ENCODE results near the gene RBM42. TPM values are rescaled to one million over a fixed set of nuclear protein-coding genes. Genes with fewer than 3 reads are reported as not detected.

RBM42 gene
- polyA plus RNA-seq, 2 of the 4 experiments (the other 2 are of a cell fraction) = 80.4 to 128 TPM

- Histone ChIP-seq H3K9me3 (peaks cover 11% of the 10 kb centered on the region), H3K4me1 (peaks cover 9% of the 10 kb centered on the region; the same call in 2 of the 3 replicates), H3K4me3 (peak within 1 kb of the TSS; percentile 75), H3K4me2 (peak within 1 kb of the TSS; percentile 92), H3K27ac (peak within 1 kb of the TSS; percentile 72 to 87)
- CTCF ChIA-PET = interaction anchor here (0.6 to 9.4 kb wide), 18 partner anchors 9 to 520 kb away, joined by 3 to 55 read pairs (median 4); no protein-coding TSS in a partner anchor
- ATAC-seq (peak; percentile 92 to 96), FAIRE-seq (peak; percentile 99), DNase-seq (ENCODE audit: low read depth in 1 of 2, low spot score in 1 of 2) (peak; percentile 98 to 99)
- WGBS (ENCODE audit: missing lambda C conversion rate) = 1% methylated on average over 47 of the region's 47 CpGs
- POLR2A ChIA-PET = interaction anchor here (0.7 to 1.8 kb wide), 9 partner anchors 10 to 128 kb away, joined by 3 to 9 read pairs (median 3); partner anchors contain the start of gene COX6B1
- TF ChIP-seq MAX (IDR thresholded peaks at IDR 0.05) (peak; percentile 97), REST (IDR thresholded peaks at IDR 0.05) (peak; percentile 32; the same call in 1 of the 2 replicates), FOSL2 (IDR thresholded peaks at IDR 0.05) (no peak), FOSL2 (CRISPR knock-in tag; IDR thresholded peaks at IDR 0.05) (peak; percentile 99), PHF8 (IDR thresholded peaks at IDR 0.05; ENCODE audit: borderline replicate concordance, low read depth) (peak; percentile 77; the same call in 1 of the 2 replicates), E2F6 (IDR thresholded peaks at IDR 0.05; ENCODE audit: borderline replicate concordance, low read depth) (peak; percentile 98), JUN (IDR thresholded peaks at IDR 0.05) (peak in 1 of 2 experiments; percentile 86; a peak in 3 of 5 replicates), HDAC2 (IDR thresholded peaks at IDR 0.05) (no peak), KDM5A (IDR thresholded peaks at IDR 0.05) (peak; percentile 78), SMC3 (IDR thresholded peaks at IDR 0.05) (0 out of 3 replicates have a peak, but pooled peaks have one; percentile 5), POLR2A (IDR thresholded peaks at IDR 0.05; ENCODE audit: low read length) (peak; percentile 84), EHF (CRISPR knock-in tag; IDR thresholded peaks at IDR 0.05) (no peak), TFCP2L1 (CRISPR knock-in tag; IDR thresholded peaks at IDR 0.05) (peak; percentile 78; the same call in 1 of the 2 replicates), HEYL (CRISPR knock-in tag; IDR thresholded peaks at IDR 0.05) (no peak), CHD2 (IDR thresholded peaks at IDR 0.05; ENCODE audit: low read length, partially characterized antibody) (no peak), GATA3 (IDR thresholded peaks at IDR 0.05; ENCODE audit: borderline replicate concordance) (no peak), HOXB5 (CRISPR knock-in tag; IDR thresholded peaks at IDR 0.05) (peak; percentile 56; the same call in 1 of the 2 replicates), MYC (IDR thresholded peaks at IDR 0.05; ENCODE audit: borderline replicate concordance, low read length) (peak; percentile 22; the same call in 1 of the 2 replicates), RFX5 (IDR thresholded peaks at IDR 0.05) (peak; percentile 100), ZNF302 (CRISPR knock-in tag; IDR thresholded peaks at IDR 0.05) (no peak)
Observed at GRCh38 chr19:35612559-35613321, 16.1 kb upstream of the RBM42 start, which contains the start of gene HAUS5. Gene HAUS5 (plus strand): TSS chr19:35612735. CDS start chr19:35612795, 60 bp downstream.

GRCh38 chr19:35613574-35613973 lies 15.3 kb upstream of the RBM42 start:
- H3K4me2 ChIP-seq = peak overlapping the region; percentile 92
- H3K27ac ChIP-seq = no peak overlapping the region
- no peak for TF ChIP-seq BCL3 (IDR thresholded peaks at IDR 0.05)
- TF ChIP-seq USF2 (IDR thresholded peaks at IDR 0.05) = no peak
- no peak for TF ChIP-seq RFX5 (IDR thresholded peaks at IDR 0.05)
- TF ChIP-seq FOXS1 (CRISPR knock-in tag; IDR thresholded peaks at IDR 0.05) = no peak
- no peak for TF ChIP-seq KDM5A (IDR thresholded peaks at IDR 0.05)
- 47% methylated on average over 1 of the region's 1 CpG for WGBS (ENCODE audit: missing lambda C conversion rate)
- CTCF ChIA-PET = interaction anchor here (0.6 to 9.4 kb wide), 12 partner anchors 10 to 261 kb away, joined by 3 to 55 read pairs (median 5); no protein-coding TSS in a partner anchor
- FAIRE-seq (no peak), DNase-seq (ENCODE audit: low read depth in 1 of 2, low spot score in 1 of 2) (no peak), ATAC-seq (no peak)
- H3K9me3 ChIP-seq = peaks cover 3% of the 10 kb centered on the region; the same call in 1 of the 3 replicates
- POLR2A ChIA-PET = interaction anchor here (0.7 to 1.3 kb wide), 3 partner anchors 15 to 34 kb away, joined by 3 to 5 read pairs (median 4); partner anchors contain the start of gene COX6B1
- H3K4me1 ChIP-seq = peaks cover 9% of the 10 kb centered on the region; the same call in 2 of the 3 replicates
- no peak overlapping the region for H3K4me3 ChIP-seq

Data from A549 (cell line).